Hematopoietic multipotent progenitor cell (in vitro differentiated cells): ENCODE results near the gene CETN3. TPM values are rescaled to one million over a fixed set of nuclear protein-coding genes. Genes with fewer than 3 reads are reported as not detected.
A peak's percentile ranks its signal among the peaks of the same experiment; 100 is the strongest.

Experiments used
- DNase-seq, 3 donors: peaks; one replicate each; pipeline ENCODE4 v3.0.0-alpha.2; 2011 to 2015; ENCODE audit warnings: low read depth in 2 of 3, low spot score in 2 of 3
- total RNA-seq: library from RNA; depleted of rRNA; stranded (reverse); fragments of >200 nt; gene quantifications from one replicate; pipeline ENCODE4 v1.2.3, GENCODE V29; 2012

The CETN3 gene
- 0.54 TPM for total RNA-seq

- DNase-seq = peak; percentile 79 to 97 (median 94)
These were observed at the start of gene CETN3 for GRCh38 chr5:90409318-90410177. Gene CETN3, minus strand, starts transcription at chr5:90409756. Its CDS starts 95 bp downstream, at chr5:90409661.

GRCh38 chr5:90446961-90447360 lies 37.4 kb upstream of the CETN3 start:
- DNase-seq = no peak

- no peak for DNase-seq
These were observed 31.1 kb upstream of the CETN3 start for GRCh38 chr5:90440644-90441043.

GRCh38 chr5:90438100-90438499 lies 28.5 kb upstream of the CETN3 start:
- DNase-seq = no peak

- DNase-seq = no peak
These were observed 28.1 kb upstream of the CETN3 start for GRCh38 chr5:90437663-90438062.

- peak; percentile 21 to 82 (median 59) for DNase-seq
These were observed 24.7 kb upstream of the CETN3 start for GRCh38 chr5:90434116-90434714.

GRCh38 chr5:90424245-90424644 lies 14.7 kb upstream of the CETN3 start:
- DNase-seq = no peak

GRCh38 chr5:90421136-90421535 lies 11.6 kb upstream of the CETN3 start:
- DNase-seq = peak in 1 of 3 donors; percentile 18

- no peak for DNase-seq
These were observed 8.7 kb upstream of the CETN3 start for GRCh38 chr5:90418214-90418613.

- DNase-seq = peak in 1 of 3 donors; percentile 36
These were observed 714 bp upstream of the CETN3 start for GRCh38 chr5:90410178-90410762.

GRCh38 chr5:90408571-90409317 lies 812 bp downstream of the CETN3 start:
- no peak for DNase-seq

GRCh38 chr5:90406466-90406865 lies 3.1 kb downstream of the CETN3 start:
- no peak for DNase-seq

- no peak for DNase-seq
These were observed 6.9 kb downstream of the CETN3 start for GRCh38 chr5:90402521-90403255.

- DNase-seq = no peak
These were observed 10.3 kb downstream of the CETN3 start for GRCh38 chr5:90399251-90399650.

GRCh38 chr5:90398726-90399125 lies 10.8 kb downstream of the CETN3 start:
- no peak for DNase-seq

- no peak for DNase-seq
These were observed 14.6 kb downstream of the CETN3 start for GRCh38 chr5:90395005-90395404.

GRCh38 chr5:90390928-90391327 lies 18.6 kb downstream of the CETN3 start:
- DNase-seq = no peak

- no peak for DNase-seq
These were observed 19.2 kb downstream of the CETN3 start for GRCh38 chr5:90390326-90390725.

GRCh38 chr5:90387508-90387907 lies 22.0 kb downstream of the CETN3 start:
- DNase-seq = no peak

GRCh38 chr5:90386099-90386710 lies 23.4 kb downstream of the CETN3 start:
- peak in 2 of 3 donors; percentile 16 to 46 for DNase-seq
